Body of pancreas (tissue), 4 donors: Measurements from ENCODE around the gene MTHFS. TPM values are rescaled to one million over a fixed set of nuclear protein-coding genes. Genes with fewer than 3 reads are reported as not detected.

Experiments used
- ATAC-seq: fragments of 150-250 bp; one replicate; pipeline ENCODE4 v1.9.1; 2016
- DNase-seq, 4 donors: peaks; one replicate each; pipeline ENCODE4 v3.0.0-alpha.2; 2019
- H3K27ac ChIP-seq, 4 donors: fragments of 200-600 bp; sonication (generic); 1 replicate in 3 of 4; 2 replicates in 1 of 4; pipeline versions ENCODE4 v1.5.1 to v1.6.1; 2016 to 2019; ENCODE audit warnings: mild to moderate bottlenecking in 1 of 4, mixed read lengths in 1 of 4, moderate library complexity in 1 of 4
- H3K27me3 ChIP-seq, 2 donors: fragments of 200-600 bp; sonication (generic); one replicate each; pipeline ENCODE4 v1.6.0; 2016; ENCODE audit warnings: mild to moderate bottlenecking in 1 of 2
- H3K36me3 ChIP-seq, 2 donors: fragments of 200-600 bp; sonication (generic); replicated peaks in 1 of 2; 2 replicates each; pipeline ENCODE4 v1.5.1; 2016; ENCODE audit warnings: low read depth in 2 of 2; ENCODE audit not compliant: insufficient read depth in 1 of 2
- H3K4me1 ChIP-seq: fragments of 200-600 bp; sonication (generic); one replicate; pipeline ENCODE4 v1.6.0; 2016
- H3K4me3 ChIP-seq, 2 donors: fragments of 200-600 bp; sonication (generic); 1 replicate in 1 of 2; 2 replicates in 1 of 2; pipeline ENCODE4 v1.5.1; 2016 to 2019
- H3K9me3 ChIP-seq, 3 donors: fragments of 200-600 bp; sonication (generic); 1 replicate in 2 of 3; 2 replicates in 1 of 3; pipeline ENCODE4 v1.5.1; 2016
- CTCF ChIP-seq, 7 experiments: fragments of 450-650 bp in 4 of 7; fragments of 200-600 bp in 3 of 7; sonication (generic) in 3 of 7; IDR thresholded peaks; one replicate each; pipeline ENCODE4 v1.5.1; 2016 to 2019; ENCODE audit warnings: antibody characterized with exemption in 7 of 7
- POLR2A ChIP-seq, 3 donors: fragments of 450-650 bp; IDR thresholded peaks; one replicate each; pipeline ENCODE4 v1.6.1; 2016; ENCODE audit warnings: antibody characterized with exemption in 3 of 3, mild to moderate bottlenecking in 2 of 3
- WGBS, 2 donors: methylation state at CpG; one replicate each; pipeline ENCODE4 v1.1.5; 2017; 5-methylcytosine and 5-hydroxymethylcytosine counted together
- intact Hi-C: fragments of 100-400 bp; cut with DNase I; formaldehyde crosslinking; loops from one replicate; pipeline ENCODE4 v1.15.1; 2023
- small RNA-seq: library from RNA; depleted of rRNA; stranded (forward); fragments of <200 nt; gene quantifications from one replicate; pipeline ENCODE3, GENCODE V24; 2016
- total RNA-seq, 2 donors: library from RNA; depleted of rRNA; stranded (reverse); fragments of >200 nt; gene quantifications; one replicate each; pipeline ENCODE4 v1.1.0, GENCODE V29; 2016

The MTHFS gene
- total RNA-seq, 2 donors from 2014 or later = 26.5 to 29.3 TPM

- no peak for TF ChIP-seq POLR2A (IDR thresholded peaks at IDR 0.05)
- DNase-seq (peak; percentile 82 to 90 (median 89)), ATAC-seq (peak; percentile 87)
- intact Hi-C loops = no loop called here
- no peak overlapping the region for H3K4me3 ChIP-seq
- H3K27me3 ChIP-seq = no peaks in the 10 kb centered on the region
- peaks cover 17% of the 10 kb centered on the region for H3K4me1 ChIP-seq
- no peaks in the 10 kb centered on the region for H3K36me3 ChIP-seq
- H3K27ac ChIP-seq = peak overlapping the region in 1 of 4 donors; percentile 19
- no peaks in the 10 kb centered on the region for H3K9me3 ChIP-seq
- 15% methylated on average over 11 to 15 of the region's 15 CpGs for WGBS, 2 donors
Observed at GRCh38 chr15:79811406-79812405, 85.1 kb downstream of the MTHFS start.

- intact Hi-C loops = no loop called here
- Histone ChIP-seq H3K4me3 (no peak overlapping the region), H3K36me3 (no peaks in the 10 kb centered on the region), H3K9me3 (no peaks in the 10 kb centered on the region), H3K27ac (no peak overlapping the region), H3K27me3 (no peaks in the 10 kb centered on the region), H3K4me1 (no peaks in the 10 kb centered on the region)
- WGBS, 2 donors = 86 to 94% methylated on average over 2 of the region's 2 CpGs
- ATAC-seq (no peak), DNase-seq (no peak)
- no peak for TF ChIP-seq POLR2A (IDR thresholded peaks at IDR 0.05)
- no peak for TF ChIP-seq CTCF (IDR thresholded peaks at IDR 0.05)
Observed at GRCh38 chr15:79804838-79805237, 92.0 kb downstream of the MTHFS start.

- 69 to 79% methylated on average over 2 of the region's 2 CpGs for WGBS, 2 donors
- Histone ChIP-seq H3K27ac (no peak overlapping the region), H3K9me3 (no peaks in the 10 kb centered on the region), H3K4me3 (no peak overlapping the region), H3K36me3 (no peaks in the 10 kb centered on the region), H3K27me3 (no peaks in the 10 kb centered on the region), H3K4me1 (no peaks in the 10 kb centered on the region)
- TF ChIP-seq POLR2A (IDR thresholded peaks at IDR 0.05) = no peak
- no peak for TF ChIP-seq CTCF (IDR thresholded peaks at IDR 0.05)
- DNase-seq (no peak), ATAC-seq (no peak)
- intact Hi-C loops = no loop called here
Observed at GRCh38 chr15:79798311-79798710, 98.5 kb downstream of the MTHFS start.

Small RNA genes lying within 50 kb of the gene (small RNA-seq; reads per million reads assigned to genes)
- not detected for gene RNU6-667P

Other genes with a start within 250 kb of the MTHFS start
- 10 to 100 TPM in 1 of 2 donors, not detected in 1; 16.5 TPM for gene BCL2A1, start 74.2 kb upstream of the MTHFS start, total RNA-seq
- gene ZFAND6, start 162.7 kb upstream of the MTHFS start, total RNA-seq = 10 to 100 TPM; 21.8 to 39.7 TPM